ENCODE results near the gene MAPK8IP1. TPM values are rescaled to one million over a fixed set of nuclear protein-coding genes. Genes with fewer than 3 reads are reported as not detected.

Gene MAPK8IP1
- polyA plus RNA-seq, 1 donor from 2014 or later: 58.8 TPM

DNA sequence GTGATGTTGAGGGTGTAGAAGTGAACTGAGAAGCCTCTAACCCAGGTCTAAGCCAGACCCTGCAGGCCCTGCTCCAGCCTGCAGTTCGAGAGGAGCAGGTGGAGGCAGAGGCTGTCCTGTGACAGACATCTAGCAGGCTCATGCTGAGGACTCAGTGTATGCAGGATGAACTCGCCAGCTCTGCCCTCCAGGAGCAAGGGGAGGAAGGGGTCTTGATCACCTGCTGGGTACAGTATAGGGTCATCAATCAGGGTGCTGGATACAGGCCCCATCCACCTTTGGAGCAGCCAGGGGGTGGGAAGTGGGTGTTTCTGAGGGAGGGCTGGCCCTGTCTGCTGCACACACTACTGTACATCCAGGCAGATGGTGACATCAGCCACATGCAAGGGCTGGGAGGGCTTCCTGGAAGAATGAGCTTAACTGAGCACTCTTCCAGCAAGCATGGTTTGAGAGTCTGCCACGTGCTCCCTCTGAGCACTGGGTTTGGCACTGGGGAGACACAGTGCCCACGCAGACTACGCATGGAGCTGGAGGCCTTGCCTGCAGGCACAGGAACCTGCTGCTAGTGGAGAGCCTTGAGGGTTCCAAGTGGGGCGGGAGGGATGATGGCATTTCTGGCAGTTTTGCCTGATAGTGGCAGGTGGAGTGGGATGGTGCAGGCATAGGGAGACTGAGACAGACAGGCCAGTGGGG, 9.2 kb downstream of the MAPK8IP1 start:
- Histone ChIP-seq H3K9me2 (ENCODE audit: insufficient read depth, low read length) (no peaks in the 10 kb centered on the region), H3K4me3 (ENCODE audit: low read length) (no peak overlapping the region), H3K27me3 (ENCODE audit: insufficient read depth, low read depth, low read length) (no peaks in the 10 kb centered on the region), H3K36me3 (ENCODE audit: insufficient read depth, low read length) (no peaks in the 10 kb centered on the region), H3K9me3 (ENCODE audit: low read length) (no peaks in the 10 kb centered on the region), H3K27ac (ENCODE audit: low read length) (no peak overlapping the region), H3F3A (ENCODE audit: insufficient read depth, low read length, poor library complexity, severe bottlenecking) (no peaks in the 10 kb centered on the region), H2AFZ (ENCODE audit: low read depth, low read length) (no peak overlapping the region), H4K20me1 (ENCODE audit: insufficient read depth) (no peaks in the 10 kb centered on the region), H3K79me2 (replicated peaks; ENCODE audit: insufficient read depth, low read length) (peaks cover 8% of the 10 kb centered on the region), H3K9ac (ENCODE audit: low read length) (no peak overlapping the region), H3K4me2 (ENCODE audit: low read length) (no peak overlapping the region)
- TF ChIP-seq EP300 (conservative IDR thresholded peaks at IDR 0.05; ENCODE audit: poor library complexity, severe bottlenecking) (no peak), MXI1 (conservative IDR thresholded peaks at IDR 0.05; ENCODE audit: poor library complexity, severe bottlenecking) (no peak), RAD21 (conservative IDR thresholded peaks at IDR 0.05) (no peak), TAF1 (IDR thresholded peaks at IDR 0.05; ENCODE audit: low read depth) (no peak), SMC3 (conservative IDR thresholded peaks at IDR 0.05; ENCODE audit: poor library complexity) (no peak), EZH2 (IDR thresholded peaks at IDR 0.05; ENCODE audit: borderline replicate concordance, insufficient read depth, low read length, poor library complexity, severe bottlenecking) (no peak), POLR2AphosphoS5 (IDR thresholded peaks at IDR 0.05) (no peak)
- TF ChIP-seq, protein P1, sequence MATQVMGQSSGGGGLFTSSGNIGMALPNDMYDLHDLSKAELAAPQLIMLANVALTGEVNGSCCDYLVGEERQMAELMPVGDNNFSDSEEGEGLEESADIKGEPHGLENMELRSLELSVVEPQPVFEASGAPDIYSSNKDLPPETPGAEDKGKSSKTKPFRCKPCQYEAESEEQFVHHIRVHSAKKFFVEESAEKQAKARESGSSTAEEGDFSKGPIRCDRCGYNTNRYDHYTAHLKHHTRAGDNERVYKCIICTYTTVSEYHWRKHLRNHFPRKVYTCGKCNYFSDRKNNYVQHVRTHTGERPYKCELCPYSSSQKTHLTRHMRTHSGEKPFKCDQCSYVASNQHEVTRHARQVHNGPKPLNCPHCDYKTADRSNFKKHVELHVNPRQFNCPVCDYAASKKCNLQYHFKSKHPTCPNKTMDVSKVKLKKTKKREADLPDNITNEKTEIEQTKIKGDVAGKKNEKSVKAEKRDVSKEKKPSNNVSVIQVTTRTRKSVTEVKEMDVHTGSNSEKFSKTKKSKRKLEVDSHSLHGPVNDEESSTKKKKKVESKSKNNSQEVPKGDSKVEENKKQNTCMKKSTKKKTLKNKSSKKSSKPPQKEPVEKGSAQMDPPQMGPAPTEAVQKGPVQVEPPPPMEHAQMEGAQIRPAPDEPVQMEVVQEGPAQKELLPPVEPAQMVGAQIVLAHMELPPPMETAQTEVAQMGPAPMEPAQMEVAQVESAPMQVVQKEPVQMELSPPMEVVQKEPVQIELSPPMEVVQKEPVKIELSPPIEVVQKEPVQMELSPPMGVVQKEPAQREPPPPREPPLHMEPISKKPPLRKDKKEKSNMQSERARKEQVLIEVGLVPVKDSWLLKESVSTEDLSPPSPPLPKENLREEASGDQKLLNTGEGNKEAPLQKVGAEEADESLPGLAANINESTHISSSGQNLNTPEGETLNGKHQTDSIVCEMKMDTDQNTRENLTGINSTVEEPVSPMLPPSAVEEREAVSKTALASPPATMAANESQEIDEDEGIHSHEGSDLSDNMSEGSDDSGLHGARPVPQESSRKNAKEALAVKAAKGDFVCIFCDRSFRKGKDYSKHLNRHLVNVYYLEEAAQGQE (IDR thresholded peaks at IDR 0.05; ENCODE audit: borderline replicate concordance): no peak
- TF ChIP-seq, protein P2, sequence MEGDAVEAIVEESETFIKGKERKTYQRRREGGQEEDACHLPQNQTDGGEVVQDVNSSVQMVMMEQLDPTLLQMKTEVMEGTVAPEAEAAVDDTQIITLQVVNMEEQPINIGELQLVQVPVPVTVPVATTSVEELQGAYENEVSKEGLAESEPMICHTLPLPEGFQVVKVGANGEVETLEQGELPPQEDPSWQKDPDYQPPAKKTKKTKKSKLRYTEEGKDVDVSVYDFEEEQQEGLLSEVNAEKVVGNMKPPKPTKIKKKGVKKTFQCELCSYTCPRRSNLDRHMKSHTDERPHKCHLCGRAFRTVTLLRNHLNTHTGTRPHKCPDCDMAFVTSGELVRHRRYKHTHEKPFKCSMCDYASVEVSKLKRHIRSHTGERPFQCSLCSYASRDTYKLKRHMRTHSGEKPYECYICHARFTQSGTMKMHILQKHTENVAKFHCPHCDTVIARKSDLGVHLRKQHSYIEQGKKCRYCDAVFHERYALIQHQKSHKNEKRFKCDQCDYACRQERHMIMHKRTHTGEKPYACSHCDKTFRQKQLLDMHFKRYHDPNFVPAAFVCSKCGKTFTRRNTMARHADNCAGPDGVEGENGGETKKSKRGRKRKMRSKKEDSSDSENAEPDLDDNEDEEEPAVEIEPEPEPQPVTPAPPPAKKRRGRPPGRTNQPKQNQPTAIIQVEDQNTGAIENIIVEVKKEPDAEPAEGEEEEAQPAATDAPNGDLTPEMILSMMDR (IDR thresholded peaks at IDR 0.05; ENCODE audit: poor library complexity, severe bottlenecking): no peak

DNA sequence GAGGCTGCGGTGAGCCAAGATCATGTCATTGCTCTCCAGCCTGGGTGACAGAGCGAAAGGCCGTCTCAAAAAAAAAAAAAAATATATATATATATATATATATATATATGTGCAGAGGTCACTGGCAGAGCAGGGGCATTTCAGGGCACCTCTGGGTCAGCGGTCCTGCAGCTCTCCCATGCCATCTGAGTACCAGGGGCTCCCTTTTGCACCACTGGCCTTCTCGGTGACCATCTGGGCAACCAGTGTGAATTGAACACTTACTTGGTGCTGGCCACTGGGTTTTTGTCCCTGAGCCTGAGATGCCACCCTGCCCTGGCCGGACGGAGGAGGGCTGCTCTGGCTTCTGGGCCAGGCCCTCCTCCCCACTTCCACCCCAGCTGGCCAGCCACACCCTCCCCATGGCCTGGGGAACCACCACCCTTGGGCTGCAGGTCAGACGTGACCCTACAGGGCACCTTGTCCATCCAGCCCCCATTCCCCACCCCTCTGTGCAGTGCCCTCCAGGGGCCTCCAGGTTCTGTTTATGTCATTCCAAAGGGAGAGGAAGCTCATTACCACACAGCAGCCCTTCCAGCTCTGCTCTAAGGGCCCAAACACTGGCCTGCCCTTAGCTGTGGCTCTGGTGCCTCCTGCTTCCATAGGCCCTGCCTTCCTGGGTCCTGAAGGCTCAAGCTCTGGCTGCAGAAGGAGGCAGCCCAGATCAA, 10.3 kb downstream of the MAPK8IP1 start:
- Histone ChIP-seq H4K20me1 (ENCODE audit: insufficient read depth) (no peaks in the 10 kb centered on the region), H3K79me2 (replicated peaks; ENCODE audit: insufficient read depth, low read length) (peaks cover 13% of the 10 kb centered on the region), H3K27me3 (ENCODE audit: insufficient read depth, low read depth, low read length) (no peaks in the 10 kb centered on the region), H3K9me2 (ENCODE audit: insufficient read depth, low read length) (no peaks in the 10 kb centered on the region), H3K36me3 (ENCODE audit: insufficient read depth, low read length) (no peaks in the 10 kb centered on the region), H3K9ac (ENCODE audit: low read length) (peak overlapping the region; percentile 66), H3K4me3 (ENCODE audit: low read length) (peak overlapping the region; percentile 66), H3F3A (ENCODE audit: insufficient read depth, low read length, poor library complexity, severe bottlenecking) (no peaks in the 10 kb centered on the region), H2AFZ (ENCODE audit: low read depth, low read length) (no peak overlapping the region), H3K9me3 (ENCODE audit: low read length) (no peaks in the 10 kb centered on the region), H3K4me2 (ENCODE audit: low read length) (peak overlapping the region; percentile 51), H3K27ac (ENCODE audit: low read length) (peak overlapping the region; percentile 41)
- TF ChIP-seq RAD21 (conservative IDR thresholded peaks at IDR 0.05) (no peak), TAF1 (IDR thresholded peaks at IDR 0.05; ENCODE audit: low read depth) (no peak), SMC3 (conservative IDR thresholded peaks at IDR 0.05; ENCODE audit: poor library complexity) (no peak), MXI1 (conservative IDR thresholded peaks at IDR 0.05; ENCODE audit: poor library complexity, severe bottlenecking) (no peak), POLR2AphosphoS5 (IDR thresholded peaks at IDR 0.05) (no peak), EZH2 (IDR thresholded peaks at IDR 0.05; ENCODE audit: borderline replicate concordance, insufficient read depth, low read length, poor library complexity, severe bottlenecking) (no peak), EP300 (conservative IDR thresholded peaks at IDR 0.05; ENCODE audit: poor library complexity, severe bottlenecking) (no peak)
- TF ChIP-seq, protein P2 (IDR thresholded peaks at IDR 0.05; ENCODE audit: poor library complexity, severe bottlenecking): no peak
- TF ChIP-seq, protein P1 (IDR thresholded peaks at IDR 0.05; ENCODE audit: borderline replicate concordance): no peak
